Sigmoid colon (tissue), 7 donors: ENCODE results near the gene LRRK2. TPM values are rescaled to one million over a fixed set of nuclear protein-coding genes. Genes with fewer than 3 reads are reported as not detected.
"Not testable (repeated sequence)": the region's sequence is repeated elsewhere in the genome, so short reads cannot be mapped to it uniquely, and the experiment has no call there.

Source experiments
- DNase-seq: peaks from one replicate; pipeline ENCODE4 v3.0.0-alpha.2; 2019
- H3K27ac ChIP-seq, 4 donors: fragments of 200-600 bp; sonication (generic); one replicate each; pipeline ENCODE4 v1.5.1; 2016 to 2019; ENCODE audit warnings: mild to moderate bottlenecking in 1 of 4
- H3K27me3 ChIP-seq, 3 donors: fragments of 200-600 bp; sonication (generic); one replicate each; pipeline ENCODE4 v1.5.1; 2019; ENCODE audit warnings: mild to moderate bottlenecking in 1 of 3
- H3K36me3 ChIP-seq, 4 donors: fragments of 200-600 bp; sonication (generic); one replicate each; pipeline ENCODE4 v1.5.1; 2016 to 2019
- H3K4me1 ChIP-seq, 4 donors: fragments of 200-600 bp; sonication (generic); one replicate each; pipeline ENCODE4 v1.5.1; 2017 to 2019
- H3K4me3 ChIP-seq, 4 donors: fragments of 200-600 bp; sonication (generic); one replicate each; pipeline ENCODE4 v1.5.1; 2017 to 2019; ENCODE audit warnings: mild to moderate bottlenecking in 2 of 4, moderate library complexity in 1 of 4
- H3K9me3 ChIP-seq, 4 donors: fragments of 200-600 bp in 3 of 4; sonication (generic) in 3 of 4; one replicate each; pipeline versions ENCODE4 v1.5.1 to v1.6.1; 2013 to 2019
- CTCF ChIP-seq, 4 experiments: fragments of 450-650 bp in 3 of 4; fragments of 200-600 bp in 1 of 4; IDR thresholded peaks; one replicate each; pipeline ENCODE4 v1.5.1; 2016 to 2019; ENCODE audit warnings: antibody characterized with exemption in 4 of 4, mild to moderate bottlenecking in 3 of 4, moderate library complexity in 2 of 4
- EP300 ChIP-seq, 4 donors: sonication (generic); formaldehyde crosslinking; IDR thresholded peaks; one replicate each; pipeline ENCODE4 v1.6.1; 2017; ENCODE audit warnings: antibody characterized with exemption in 4 of 4
- POLR2A ChIP-seq, 2 donors: fragments of 450-650 bp; IDR thresholded peaks; one replicate each; pipeline ENCODE4 v1.6.1; 2016; ENCODE audit warnings: antibody characterized with exemption in 2 of 2, mild to moderate bottlenecking in 2 of 2, moderate library complexity in 2 of 2
- POLR2AphosphoS5 ChIP-seq, 4 donors: sonication (generic); formaldehyde crosslinking; IDR thresholded peaks; one replicate each; pipeline ENCODE4 v1.6.1; 2017; ENCODE audit warnings: antibody characterized with exemption in 4 of 4
- WGBS, 2 donors: extraction: QIAGEN DNeasy Blood & Tissue Kit; methylation state at CpG; one replicate each; pipeline ENCODE4 v1.1.7; 2013; 5-methylcytosine and 5-hydroxymethylcytosine counted together
- intact Hi-C: fragments of 100-400 bp; cut with DNase I; formaldehyde crosslinking; loops from one replicate; pipeline ENCODE4 v1.15.1; 2023
- polyA plus RNA-seq, 3 donors: library from polyadenylated mRNA; stranded (reverse); fragments of 200-250 nt; gene quantifications; one replicate each; pipeline ENCODE4 v1.2.3, GENCODE V29; 2013
- total RNA-seq, 4 donors: library from RNA; depleted of rRNA; stranded (reverse); fragments of >200 nt; gene quantifications; one replicate each; pipeline ENCODE4 v1.1.0, GENCODE V29; 2016
- donor health status: healthy with polysubstance abuse.
- donor health status: Bipolar disorder and iron deficiency.
- donor health status: healthy.

LRRK2 gene
- total and polyA plus RNA-seq, 7 donors: 0.92 to 29.9 (median 18.7) TPM

DNA sequence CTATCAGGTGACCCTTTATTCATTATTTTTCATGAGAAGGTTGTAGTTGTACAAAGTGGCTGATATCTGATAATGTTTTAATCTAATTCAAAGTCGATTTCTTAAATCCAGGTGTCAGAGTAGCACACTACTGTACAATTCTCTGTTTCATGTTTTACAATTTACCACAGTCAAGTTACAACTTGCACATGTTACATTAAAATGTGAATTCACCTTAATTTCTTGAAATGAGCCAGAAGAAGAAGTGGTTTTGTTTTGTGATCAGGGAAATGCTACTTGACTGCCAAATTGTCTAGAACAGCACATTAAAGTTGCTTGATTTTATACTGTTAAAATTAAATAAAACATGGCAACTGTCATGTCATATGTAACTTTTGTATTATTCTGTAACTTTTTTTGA is 23.2 kb downstream of the LRRK2 start:
- 60 to 68% methylated on average over 1 of the region's 1 CpG for WGBS, 2 donors
- no peaks in the 10 kb centered on the region for H3K9me3 ChIP-seq

GRCh38 chr12:40248585-40249297 is 23.9 kb downstream of the LRRK2 start:
- WGBS, 2 donors: 56 to 74% methylated on average over 4 of the region's 4 CpGs
- no peaks in the 10 kb centered on the region for H3K27me3 ChIP-seq
- H3K36me3 ChIP-seq: peaks cover 0 to 43% (median 4%) of the 10 kb centered on the region in 4 donors
- no peaks in the 10 kb centered on the region for H3K9me3 ChIP-seq
- no peak overlapping the region for H3K4me3 ChIP-seq
- DNase-seq: no peak
- H3K27ac ChIP-seq: no peak overlapping the region
- H3K4me1 ChIP-seq: no peaks in the 10 kb centered on the region
- intact Hi-C loops: no loop called here
- no peak for TF ChIP-seq CTCF (IDR thresholded peaks at IDR 0.05)
- no peak for TF ChIP-seq EP300 (IDR thresholded peaks at IDR 0.05)
- no peak for TF ChIP-seq POLR2A (IDR thresholded peaks at IDR 0.05)
- TF ChIP-seq POLR2AphosphoS5 (IDR thresholded peaks at IDR 0.05): no peak

More for the DNA sequence above, 23.2 kb downstream of the LRRK2 start:
- Histone ChIP-seq H3K27me3 (no peaks in the 10 kb centered on the region), H3K27ac (no peak overlapping the region), H3K4me3 (no peak overlapping the region), H3K36me3 (peaks cover 0 to 36% (median 4%) of the 10 kb centered on the region in 4 donors), H3K4me1 (no peaks in the 10 kb centered on the region)
- TF ChIP-seq POLR2AphosphoS5 (IDR thresholded peaks at IDR 0.05) (no peak), POLR2A (IDR thresholded peaks at IDR 0.05) (no peak), EP300 (IDR thresholded peaks at IDR 0.05) (no peak), CTCF (IDR thresholded peaks at IDR 0.05) (no peak)
- intact Hi-C loops: no loop called here
- DNase-seq: no peak

GRCh38 chr12:40250652-40251051 is 25.9 kb downstream of the LRRK2 start:
- intact Hi-C loops, H3K9me3 ChIP-seq, H3K27ac ChIP-seq, H3K27me3 ChIP-seq, DNase-seq, H3K4me1 ChIP-seq, H3K4me3 ChIP-seq: not testable (repeated sequence)
- 95 to 97% methylated on average over 3 of the region's 3 CpGs for WGBS, 2 donors
- H3K36me3 ChIP-seq: peaks cover 0 to 56% (median 4%) of the 10 kb centered on the region in 4 donors

DNA sequence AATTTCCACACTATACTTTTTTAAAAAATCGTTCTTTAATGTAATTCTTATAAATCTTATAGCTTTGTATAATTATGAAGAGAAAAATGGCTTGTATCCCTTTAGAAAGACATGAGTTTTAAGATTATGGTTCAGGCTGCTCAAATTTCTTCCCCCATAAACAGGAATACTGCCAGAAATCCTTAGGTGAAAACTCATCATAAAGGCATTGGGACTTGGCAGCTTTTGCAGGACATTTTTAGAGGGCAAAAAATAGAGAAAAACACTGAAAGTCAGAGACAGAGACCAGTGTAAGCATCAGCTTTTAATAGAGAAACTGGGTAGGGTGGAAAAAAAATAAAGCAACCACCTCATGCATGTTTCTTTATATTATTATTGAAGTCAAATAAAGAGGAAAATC is 29.1 kb downstream of the LRRK2 start:
- 39 to 65% methylated on average over 1 of the region's 1 CpG for WGBS, 2 donors
- Histone ChIP-seq H3K36me3 (peaks cover 0 to 56% (median 4%) of the 10 kb centered on the region in 4 donors), H3K27me3 (no peaks in the 10 kb centered on the region), H3K4me1 (no peaks in the 10 kb centered on the region), H3K9me3 (no peaks in the 10 kb centered on the region), H3K27ac (no peak overlapping the region), H3K4me3 (no peak overlapping the region)
- DNase-seq: no peak
- TF ChIP-seq CTCF (IDR thresholded peaks at IDR 0.05) (no peak), POLR2AphosphoS5 (IDR thresholded peaks at IDR 0.05) (no peak), EP300 (IDR thresholded peaks at IDR 0.05) (no peak), POLR2A (IDR thresholded peaks at IDR 0.05) (no peak)
- intact Hi-C loops: no loop called here

DNA sequence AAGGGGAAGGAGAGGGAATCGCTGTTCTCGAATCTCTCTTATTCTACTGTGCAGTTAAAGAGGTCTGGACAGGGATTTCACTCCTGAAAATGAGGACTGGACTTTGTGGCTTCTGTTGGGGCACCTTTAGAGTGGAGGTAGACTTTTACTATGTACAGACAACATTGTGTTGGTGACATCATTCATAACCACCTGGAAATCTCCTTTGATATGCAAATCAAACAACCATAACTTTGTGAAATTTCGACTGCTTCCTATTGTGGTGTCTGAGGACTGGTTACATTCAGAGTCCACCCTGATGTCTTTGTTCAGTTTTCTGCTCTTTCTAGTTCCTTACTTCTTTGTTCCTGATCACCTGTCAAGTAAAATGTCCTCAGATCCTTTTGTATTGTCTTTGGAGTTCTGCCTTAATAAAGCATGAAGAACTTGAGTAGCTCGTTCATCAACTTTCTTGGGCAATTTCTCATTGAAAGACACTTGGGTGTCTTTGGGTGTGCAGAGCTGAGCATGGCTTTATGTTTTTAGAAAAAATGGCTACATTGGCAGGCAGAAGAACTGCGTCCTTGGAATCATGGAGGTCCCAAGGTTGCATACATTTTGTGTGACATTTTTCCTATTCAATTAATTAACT is 29.8 kb downstream of the LRRK2 start:
- H3K27ac ChIP-seq: no peak overlapping the region
- TF ChIP-seq POLR2A (IDR thresholded peaks at IDR 0.05) (no peak), EP300 (IDR thresholded peaks at IDR 0.05) (no peak), POLR2AphosphoS5 (IDR thresholded peaks at IDR 0.05) (no peak), CTCF (IDR thresholded peaks at IDR 0.05) (no peak)
- H3K27me3 ChIP-seq: no peaks in the 10 kb centered on the region
- WGBS, 2 donors: 71 to 87% methylated on average over 5 of the region's 5 CpGs
- intact Hi-C loops: no loop called here
- H3K4me3 ChIP-seq: no peak overlapping the region
- no peak for DNase-seq
- no peaks in the 10 kb centered on the region for H3K9me3 ChIP-seq
- H3K4me1 ChIP-seq: no peaks in the 10 kb centered on the region
- peaks cover 0 to 54% (median 4%) of the 10 kb centered on the region in 4 donors for H3K36me3 ChIP-seq
